Upper lobe of left lung (tissue), 4 donors: ENCODE results near the gene BPHL.

ENCODE experiments used
- POLR2A ChIP-seq, 4 donors: fragments of 450-650 bp; IDR thresholded peaks; one replicate each; pipeline ENCODE4 v1.5.1; 2016 to 2017; ENCODE audit warnings: antibody characterized with exemption in 4 of 4, mild to moderate bottlenecking in 2 of 4
- POLR2AphosphoS5 ChIP-seq, 2 donors: sonication (generic); formaldehyde crosslinking; IDR thresholded peaks; one replicate each; pipeline ENCODE4 v1.5.1; 2017; ENCODE audit warnings: antibody characterized with exemption in 2 of 2
- TF ChIP-seq, protein P1 (sequence below), 6 experiments: fragments of 450-650 bp in 4 of 6; fragments of 200-600 bp in 2 of 6; sonication (generic) in 2 of 6; IDR thresholded peaks; one replicate each; pipeline ENCODE4 v1.5.1; 2016 to 2019; ENCODE audit warnings: antibody characterized with exemption in 6 of 6

DNA sequence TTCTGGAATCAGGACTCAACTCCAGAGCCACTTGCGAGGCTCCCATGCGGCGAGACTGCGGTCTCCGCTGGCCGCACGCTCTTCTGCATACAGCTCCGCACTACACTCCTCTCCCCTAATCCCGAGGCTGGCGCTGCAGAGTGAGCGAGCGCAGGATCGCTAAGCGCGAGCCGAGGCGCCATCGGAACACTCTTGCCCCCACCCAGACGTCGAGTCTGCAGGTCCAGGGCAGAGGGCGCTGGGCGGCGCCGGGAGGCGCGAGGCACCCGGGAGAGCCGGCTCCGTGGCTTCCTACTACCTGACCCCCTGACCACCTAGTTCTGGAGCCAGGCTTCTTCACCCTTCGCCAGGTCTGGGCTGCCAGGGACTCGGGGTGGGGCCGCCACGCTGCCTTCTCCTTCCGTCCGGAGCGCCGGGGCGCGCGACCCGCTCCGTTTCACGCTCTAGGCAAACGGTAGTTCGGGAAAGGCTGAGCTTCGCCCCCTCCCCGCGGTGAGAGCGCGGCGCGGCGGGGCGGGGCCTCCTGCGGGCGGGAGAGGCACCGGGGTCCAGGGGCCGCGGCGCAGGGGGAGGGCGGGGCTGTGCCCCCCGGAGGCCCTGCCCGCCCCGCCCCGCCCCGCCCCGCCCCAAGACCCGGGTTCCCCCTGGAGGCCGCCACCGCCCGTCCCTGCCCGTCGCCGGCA, 44.2 kb downstream of the BPHL start:
- peak in 2 of 4 donors; percentile 57 to 71 for TF ChIP-seq POLR2A (IDR thresholded peaks at IDR 0.05)
- TF ChIP-seq, protein P1, sequence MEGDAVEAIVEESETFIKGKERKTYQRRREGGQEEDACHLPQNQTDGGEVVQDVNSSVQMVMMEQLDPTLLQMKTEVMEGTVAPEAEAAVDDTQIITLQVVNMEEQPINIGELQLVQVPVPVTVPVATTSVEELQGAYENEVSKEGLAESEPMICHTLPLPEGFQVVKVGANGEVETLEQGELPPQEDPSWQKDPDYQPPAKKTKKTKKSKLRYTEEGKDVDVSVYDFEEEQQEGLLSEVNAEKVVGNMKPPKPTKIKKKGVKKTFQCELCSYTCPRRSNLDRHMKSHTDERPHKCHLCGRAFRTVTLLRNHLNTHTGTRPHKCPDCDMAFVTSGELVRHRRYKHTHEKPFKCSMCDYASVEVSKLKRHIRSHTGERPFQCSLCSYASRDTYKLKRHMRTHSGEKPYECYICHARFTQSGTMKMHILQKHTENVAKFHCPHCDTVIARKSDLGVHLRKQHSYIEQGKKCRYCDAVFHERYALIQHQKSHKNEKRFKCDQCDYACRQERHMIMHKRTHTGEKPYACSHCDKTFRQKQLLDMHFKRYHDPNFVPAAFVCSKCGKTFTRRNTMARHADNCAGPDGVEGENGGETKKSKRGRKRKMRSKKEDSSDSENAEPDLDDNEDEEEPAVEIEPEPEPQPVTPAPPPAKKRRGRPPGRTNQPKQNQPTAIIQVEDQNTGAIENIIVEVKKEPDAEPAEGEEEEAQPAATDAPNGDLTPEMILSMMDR (IDR thresholded peaks at IDR 0.05): peak in 4 of 6 experiments; percentile 22 to 53 (median 34)
- peak; percentile 18 to 40 for TF ChIP-seq POLR2AphosphoS5 (IDR thresholded peaks at IDR 0.05)
